Fibroblast of skin of right quadriceps (primary cell): Measurements from ENCODE around the gene TAP1.
A peak's percentile ranks its signal among the peaks of the same experiment; 100 is the strongest.
"Not testable (repeated sequence)": the region's sequence is repeated elsewhere in the genome, so short reads cannot be mapped to it uniquely, and the experiment has no call there.

Source experiments
- DNase-seq: peaks from one replicate; pipeline ENCODE4 v3.0.0-alpha.2; 2013

The TAP1 gene

DNA sequence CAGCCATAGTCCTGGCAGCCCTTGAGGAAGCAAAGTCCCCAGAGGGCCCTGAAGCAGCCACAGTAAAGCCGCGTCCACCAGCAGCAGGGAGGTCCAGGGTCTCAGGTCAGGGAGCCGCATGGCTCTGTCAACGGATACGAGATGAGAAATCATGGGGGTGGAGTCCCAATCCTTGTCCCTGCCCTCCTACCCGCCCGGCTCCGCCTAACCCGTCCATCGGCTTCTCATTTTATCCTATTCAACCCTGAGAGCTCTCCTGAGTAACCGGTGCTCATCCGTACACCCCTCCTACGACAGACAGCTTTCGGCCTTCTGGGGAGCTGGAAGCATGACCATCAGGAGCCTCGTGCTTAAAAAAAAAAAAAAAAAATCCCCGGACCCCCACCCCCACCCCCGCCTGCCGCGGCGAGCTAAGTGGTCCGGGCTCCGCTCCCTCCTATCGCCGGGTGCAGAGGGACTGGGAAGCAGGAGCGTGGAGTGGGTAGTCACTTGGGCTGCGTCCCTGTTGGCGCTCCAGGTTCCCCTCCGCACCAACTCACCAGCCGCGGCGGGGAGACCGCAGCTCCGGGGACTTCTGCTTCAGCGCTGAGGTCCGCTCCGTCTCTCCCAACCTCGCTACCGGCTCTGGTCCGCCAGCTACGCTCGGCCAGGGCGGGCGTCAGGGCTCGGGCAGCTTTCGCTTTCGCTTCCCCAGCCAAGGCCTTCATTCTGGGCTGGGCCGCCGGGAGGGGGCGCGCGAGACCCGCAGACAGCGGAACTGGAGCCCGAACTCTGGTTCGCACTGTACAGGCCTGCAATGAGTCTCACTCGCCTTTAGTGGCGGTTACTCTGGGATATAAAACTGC is 15.2 kb downstream of the TAP1 start, which contains the start of gene TAP2:
Gene TAP2 (minus strand): TSS at position 626 of the 845 bp plus-strand sequence. CDS start 506 bp downstream, at position 120.
- DNase-seq = peak; percentile 89

DNA sequence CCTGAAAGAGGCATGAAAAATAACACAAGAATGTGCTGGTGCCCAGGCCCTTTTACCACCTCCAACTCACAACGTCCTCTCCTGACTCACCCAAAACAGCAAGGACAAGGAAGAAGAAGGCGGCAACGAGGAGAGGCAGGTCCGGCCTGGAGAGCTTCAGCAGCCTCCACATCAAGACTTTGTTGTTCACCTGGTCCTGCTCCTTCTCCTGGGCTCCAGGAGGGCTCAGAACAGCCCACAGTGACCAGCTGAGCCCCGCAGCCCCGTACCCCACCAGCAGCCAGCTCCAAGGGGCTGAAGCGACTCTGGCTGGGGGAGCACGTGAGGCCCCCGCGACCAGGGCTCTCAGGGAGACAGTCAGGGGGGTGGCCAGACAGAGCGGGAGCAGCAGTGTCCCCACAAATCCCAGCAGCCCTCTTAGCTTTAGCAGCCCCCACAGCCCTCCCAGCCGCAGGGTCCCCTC is 15.8 kb downstream of the TAP1 start:
- no peak for DNase-seq

DNA sequence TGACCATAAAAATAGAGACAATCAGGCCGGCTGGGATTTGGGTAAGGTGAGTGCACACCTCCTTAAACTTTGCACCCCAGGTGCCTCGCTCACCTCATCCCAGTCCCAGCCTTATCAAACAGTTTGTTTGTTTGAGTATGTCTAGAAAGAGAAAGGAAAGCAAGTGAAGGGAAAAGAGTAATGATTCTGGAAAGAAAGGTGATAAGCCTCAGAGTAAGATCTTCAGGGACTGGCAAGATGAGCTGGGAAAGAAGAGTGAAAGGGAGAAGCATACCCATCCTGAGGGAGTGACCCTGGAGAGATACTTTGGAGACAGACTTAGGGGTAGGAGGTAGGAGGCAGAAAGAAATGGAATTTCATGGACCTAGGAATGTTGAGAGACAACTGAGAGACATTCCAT is 16.6 kb downstream of the TAP1 start:
- DNase-seq = no peak

- DNase-seq = no peak
Observed at GRCh38 chr6:32835167-32835893, 18.2 kb downstream of the TAP1 start.

DNA sequence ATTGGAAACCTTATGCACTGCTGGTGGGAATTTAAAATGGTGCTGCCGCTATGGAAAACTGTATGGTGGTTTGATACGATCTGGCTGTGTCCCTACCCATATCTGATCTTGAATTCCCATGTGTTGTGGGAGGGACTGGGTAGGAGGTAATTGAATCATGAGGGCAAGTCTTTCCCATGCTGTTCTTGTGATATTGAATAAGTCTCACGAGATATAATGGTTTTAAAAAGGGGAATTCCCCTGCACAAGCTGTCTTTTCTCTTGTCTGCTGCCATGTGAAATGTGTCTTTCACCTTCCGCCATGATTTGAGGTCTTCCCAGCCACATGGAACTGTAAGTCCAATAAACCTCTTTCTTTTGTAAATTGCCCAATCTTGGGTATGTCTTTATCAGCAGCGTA is 19.8 kb downstream of the TAP1 start:
- no peak for DNase-seq

DNA sequence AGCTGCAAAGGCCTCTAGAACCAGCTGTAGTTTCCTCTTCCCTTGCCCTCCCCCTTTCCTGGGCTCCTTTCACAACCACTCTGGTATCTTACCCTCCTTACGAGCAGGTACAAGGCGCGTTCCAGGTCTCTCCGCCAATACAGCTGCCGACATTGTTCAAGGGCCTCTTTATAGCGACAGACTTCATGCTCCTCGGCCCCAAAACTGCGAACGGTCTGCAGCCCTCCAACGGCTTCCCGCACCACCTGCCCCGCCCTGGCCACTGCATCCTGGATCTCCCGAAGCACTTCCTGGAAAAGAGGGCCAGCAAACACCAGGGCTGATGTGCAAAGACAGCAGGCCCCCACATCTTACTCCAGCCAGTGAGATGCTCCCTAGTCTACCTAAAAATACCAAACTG is 21.0 kb downstream of the TAP1 start:
- no peak for DNase-seq

GRCh38 chr6:32830936-32831335 is 22.6 kb downstream of the TAP1 start:
- DNase-seq = no peak

DNA sequence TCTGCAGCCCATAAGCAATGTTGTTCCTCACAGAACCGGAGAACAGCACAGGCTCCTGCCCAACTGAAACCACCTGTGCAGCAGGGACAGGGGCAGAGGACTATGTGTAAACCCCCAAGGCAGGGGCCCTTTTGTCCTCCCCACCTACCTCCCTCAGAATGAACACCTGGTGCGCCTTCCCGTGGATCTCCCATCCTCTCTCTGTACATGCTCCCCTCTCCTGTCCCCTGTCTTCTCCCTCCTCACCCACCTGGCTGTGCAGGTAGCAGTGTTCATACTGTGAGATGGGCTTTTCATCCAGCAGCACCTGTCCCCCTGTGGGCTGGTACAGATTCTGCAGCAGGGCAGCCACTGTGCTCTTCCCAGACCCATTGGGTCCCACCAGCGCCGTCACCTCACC is 23.5 kb downstream of the TAP1 start:
- DNase-seq = no peak

DNA sequence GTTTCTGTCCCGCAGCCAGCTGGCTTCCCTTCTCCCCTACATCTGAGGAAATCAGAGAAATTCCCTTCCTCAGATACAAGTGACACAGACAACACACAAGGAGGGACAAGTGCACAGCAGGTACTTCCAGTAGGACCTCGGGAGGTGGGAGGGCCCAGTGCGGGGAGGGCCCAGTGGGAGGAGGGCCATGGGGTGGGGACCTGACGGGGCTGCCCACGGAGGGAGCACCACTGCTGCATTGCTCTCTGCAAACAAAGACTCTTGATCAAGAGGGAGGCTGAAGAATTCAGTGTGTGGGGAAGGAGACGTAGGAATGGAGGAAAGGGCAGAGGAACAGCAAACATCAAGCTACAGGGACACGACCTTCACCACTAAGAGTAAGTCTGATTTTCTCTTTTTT is 24.0 kb downstream of the TAP1 start:
- no peak for DNase-seq

GRCh38 chr6:32827025-32827424 is 26.5 kb downstream of the TAP1 start:
- DNase-seq = no peak

- DNase-seq = peak; percentile 47
Observed at GRCh38 chr6:32825966-32826365, 27.5 kb downstream of the TAP1 start.

DNA sequence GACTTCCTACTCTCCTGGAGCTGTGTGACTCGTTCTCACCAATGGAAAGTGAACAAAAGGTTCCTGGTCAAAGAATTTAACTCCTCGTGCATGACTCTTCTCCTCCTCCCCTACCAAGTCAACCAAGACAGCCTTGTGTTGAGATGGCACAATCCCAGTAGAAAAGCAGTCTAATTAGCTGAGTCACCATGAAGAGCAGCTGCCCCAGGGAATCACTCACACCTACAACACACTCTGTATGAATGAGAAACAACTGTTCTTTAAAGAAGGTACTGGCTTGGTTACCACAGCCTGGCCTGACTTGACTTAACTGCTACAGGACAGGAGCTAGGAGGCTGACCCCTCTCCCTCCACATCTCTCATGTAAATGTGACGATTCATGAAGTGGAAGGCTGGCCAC is 33.8 kb downstream of the TAP1 start:
- DNase-seq = peak; percentile 79

GRCh38 chr6:32818867-32819266 is 34.6 kb downstream of the TAP1 start:
- DNase-seq = no peak

- no peak for DNase-seq
Observed at GRCh38 chr6:32816746-32817204, 36.7 kb downstream of the TAP1 start, which contains the start of gene HLA-DOB. Gene HLA-DOB, minus strand, starts transcription at chr6:32817002. Its CDS starts 51 bp downstream, at chr6:32816951.

DNA sequence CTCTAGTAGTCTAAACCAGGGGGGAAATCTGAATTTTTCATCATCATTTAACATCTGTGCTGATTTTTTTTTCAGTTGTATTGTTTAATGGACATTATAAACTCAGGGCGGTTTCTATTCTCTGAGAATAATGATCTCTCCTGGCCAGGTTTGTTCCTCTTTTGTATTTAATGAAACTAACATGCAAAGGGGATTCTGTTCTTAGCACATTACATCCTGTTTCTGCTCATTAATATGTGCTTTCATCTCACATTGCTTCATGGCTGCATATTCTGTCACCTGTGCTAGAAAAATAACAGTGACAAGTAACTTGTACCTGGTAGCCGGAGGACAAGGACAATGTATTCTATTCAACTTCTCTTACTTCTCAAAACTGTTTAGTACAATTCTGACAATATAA is 37.5 kb downstream of the TAP1 start:
- DNase-seq = no peak

- peak; percentile 45 for DNase-seq
Observed at GRCh38 chr6:32815115-32815514, 38.4 kb downstream of the TAP1 start.

DNA sequence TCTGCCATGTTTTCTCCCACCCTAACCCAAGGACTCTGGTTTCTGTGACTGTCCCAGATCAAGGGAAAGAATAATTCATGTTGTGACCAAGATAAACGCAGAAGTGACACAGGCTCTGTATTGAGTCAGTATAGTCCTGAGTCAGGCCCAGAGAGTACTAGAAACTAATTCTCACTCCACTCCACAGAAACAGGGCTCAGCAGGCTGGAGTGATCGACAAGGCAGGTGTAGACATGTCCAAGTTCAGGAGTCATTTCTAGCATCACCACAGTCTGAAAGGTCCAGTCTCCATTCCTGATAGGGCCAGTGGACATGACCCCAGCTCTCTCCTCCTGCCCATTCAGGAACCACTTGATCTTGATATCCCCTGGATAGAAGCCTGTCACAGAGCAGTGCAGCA is 39.4 kb downstream of the TAP1 start:
- DNase-seq = no peak

DNA sequence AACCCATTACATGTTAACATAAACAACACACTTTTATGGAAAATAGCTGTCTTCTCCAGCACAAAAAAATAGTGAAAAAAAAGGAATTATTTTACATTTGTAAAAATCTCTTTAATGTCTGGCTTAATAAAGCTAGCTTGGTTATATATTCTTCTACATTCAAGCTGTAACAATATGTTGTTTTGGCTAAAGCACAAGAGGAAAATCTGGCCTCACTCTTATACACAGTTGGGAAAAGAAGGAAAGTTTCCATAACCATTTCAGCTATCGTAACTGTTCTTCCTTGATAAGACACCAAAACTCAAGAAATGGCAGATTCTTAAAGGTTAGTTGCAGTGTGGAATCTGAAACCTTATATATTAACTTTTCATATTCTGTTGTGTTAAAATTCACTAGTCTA is 44.3 kb downstream of the TAP1 start:
- DNase-seq = no peak

GRCh38 chr6:32807020-32807580 is 46.4 kb downstream of the TAP1 start:
- no peak for DNase-seq

GRCh38 chr6:32805404-32805803 is 48.1 kb downstream of the TAP1 start:
- not testable (repeated sequence) for DNase-seq

- no peak for DNase-seq
Observed at GRCh38 chr6:32803416-32803815, 50.1 kb downstream of the TAP1 start.

GRCh38 chr6:32799740-32800139 is 53.8 kb downstream of the TAP1 start:
- no peak for DNase-seq

GRCh38 chr6:32799168-32799567 is 54.3 kb downstream of the TAP1 start:
- DNase-seq = no peak
